NCI-H187 treated with DMSO at 0.1 percent for 48 hours (cell line): ENCODE data around the gene PRCP.
A peak's percentile ranks its signal among the peaks of the same experiment; 100 is the strongest.

ENCODE experiments used
- DNase-seq: peaks from one replicate; lab custom pipeline; 2025; lab: John Stamatoyannopoulos, UW

PRCP gene

DNA sequence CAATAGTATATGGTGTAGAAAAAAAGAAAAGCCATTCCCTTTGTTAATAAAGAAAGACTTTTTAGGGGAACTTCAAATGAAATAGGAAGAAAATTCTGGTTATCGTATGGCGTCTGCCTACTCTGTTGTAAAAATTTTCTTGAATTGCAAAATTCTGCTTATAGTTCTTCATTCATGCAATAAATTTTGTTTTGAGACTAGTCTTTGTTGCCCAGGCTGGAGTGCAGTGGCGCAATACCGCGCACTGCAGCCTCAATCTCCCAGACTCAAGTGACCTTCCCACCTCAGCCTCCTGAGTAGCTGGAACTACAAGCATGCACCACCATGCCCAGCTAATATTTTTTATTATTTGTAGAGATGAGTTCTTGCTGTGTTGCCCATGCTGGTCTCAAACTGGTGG, 7.1 kb upstream of the PRCP start:
- DNase-seq, result no peak

DNA sequence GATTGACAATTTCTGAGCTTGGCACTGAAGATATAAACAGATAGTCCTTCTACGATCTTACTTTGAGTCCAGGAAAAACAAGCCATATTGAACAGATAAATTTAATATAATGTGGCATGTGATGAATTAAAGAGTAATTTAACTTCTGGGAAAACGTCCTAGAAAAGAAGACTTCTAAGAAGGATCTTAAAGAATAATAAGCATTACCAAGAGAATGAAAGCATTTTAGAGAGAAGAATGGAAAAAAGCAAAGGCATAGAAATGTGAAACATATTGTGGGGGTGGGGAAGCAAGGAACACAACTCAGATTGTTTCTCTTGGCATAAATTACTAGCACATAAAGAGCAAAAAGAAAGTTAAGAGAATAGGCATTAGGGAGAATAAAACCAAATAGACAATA, 6.7 kb upstream of the PRCP start:
- no peak for DNase-seq

- DNase-seq, result no peak
These were observed 6.0 kb upstream of the PRCP start for GRCh38 chr11:82906236-82906635.

DNA sequence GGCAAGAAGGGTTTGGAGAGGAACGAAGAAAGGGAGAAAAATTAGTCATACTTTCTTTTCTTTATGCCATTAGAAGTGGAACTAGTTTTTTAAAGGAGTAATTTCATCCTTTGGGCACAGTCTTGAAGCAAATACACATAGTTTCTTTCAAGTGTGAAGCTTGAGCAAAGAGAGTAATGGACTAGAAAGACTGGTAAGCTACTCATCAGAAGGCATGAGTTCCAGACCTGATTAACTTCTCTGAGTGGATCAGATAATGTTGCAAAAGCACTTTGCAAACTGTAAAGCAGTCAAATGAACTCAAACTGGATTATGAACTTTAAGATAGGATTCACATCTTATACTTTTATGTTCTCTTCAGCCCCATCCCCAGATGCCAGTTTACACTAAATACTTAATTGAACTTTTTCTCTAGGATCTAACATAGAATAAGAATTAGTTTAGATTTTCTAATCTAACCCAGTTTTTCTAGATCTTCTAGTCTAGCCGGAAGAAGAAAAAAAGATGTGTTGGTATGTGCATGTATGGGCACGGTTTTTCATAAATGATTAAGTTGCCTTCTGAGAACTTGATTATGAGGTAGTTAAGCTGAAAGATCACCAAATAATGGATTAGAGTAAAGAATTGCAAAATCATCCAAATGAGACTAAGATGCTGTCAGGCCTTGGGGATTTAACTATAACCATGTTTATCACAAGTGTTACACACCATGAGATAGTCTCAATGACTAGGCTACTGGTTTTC, 3.8 kb upstream of the PRCP start:
- no peak for DNase-seq

GRCh38 chr11:82902880-82903279, 2.6 kb upstream of the PRCP start:
- no peak for DNase-seq

- DNase-seq, result no peak
These were observed 1.8 kb upstream of the PRCP start for GRCh38 chr11:82901922-82902485.

- peak; percentile 92 for DNase-seq
These were observed 1.1 kb upstream of the PRCP start, which contains the start of gene DDIAS for GRCh38 chr11:82901165-82901921. DDIAS (plus strand) TSS chr11:82901736; CDS start chr11:82914739, 13,003 bp downstream.

DNA sequence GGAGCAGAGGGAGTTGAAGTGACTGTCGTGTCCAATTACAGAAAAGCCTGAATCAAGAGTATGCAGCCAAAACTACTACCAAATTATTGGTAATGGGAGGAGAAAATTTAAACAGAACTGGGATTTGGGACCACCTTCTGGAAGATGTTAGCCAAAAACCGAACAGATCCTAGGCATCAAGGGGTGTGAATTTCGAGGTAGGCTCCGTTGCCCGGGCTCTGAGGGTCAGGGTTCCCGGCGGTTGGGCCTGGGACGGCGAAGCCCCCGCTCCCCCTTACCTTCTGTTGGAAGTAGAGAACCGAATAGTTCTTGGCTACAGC, 313 bp downstream of the PRCP start:
- no peak for DNase-seq

DNA sequence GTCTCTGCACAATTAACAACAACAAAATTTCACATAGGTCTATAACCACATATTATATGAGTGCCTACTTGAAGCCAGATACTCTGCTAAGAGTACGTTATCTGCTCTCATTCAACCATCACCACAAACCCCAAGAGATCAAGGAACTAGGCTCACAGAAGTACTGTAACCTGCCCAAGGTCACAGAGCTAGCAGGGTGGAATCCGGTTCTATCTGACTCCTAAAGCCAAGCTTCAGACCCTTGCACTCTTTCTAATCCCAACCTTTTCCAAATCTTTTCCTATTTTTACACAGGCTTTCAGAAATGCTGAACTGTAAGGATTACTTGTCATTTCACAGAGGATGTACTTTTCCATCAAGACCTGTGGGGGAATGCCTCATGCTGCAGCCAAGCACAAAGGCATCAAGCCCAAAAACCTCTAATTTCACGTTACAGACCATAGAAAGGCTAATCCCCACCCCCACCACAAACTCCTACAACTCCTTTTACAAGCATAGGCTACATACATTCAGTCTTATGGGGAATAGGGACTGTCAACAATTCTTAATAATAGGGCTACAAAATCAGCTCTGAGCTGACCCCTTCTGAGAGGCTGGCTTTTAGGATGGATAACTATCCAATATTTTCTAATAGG, 927 bp downstream of the PRCP start:
- DNase-seq, result peak; percentile 39

DNA sequence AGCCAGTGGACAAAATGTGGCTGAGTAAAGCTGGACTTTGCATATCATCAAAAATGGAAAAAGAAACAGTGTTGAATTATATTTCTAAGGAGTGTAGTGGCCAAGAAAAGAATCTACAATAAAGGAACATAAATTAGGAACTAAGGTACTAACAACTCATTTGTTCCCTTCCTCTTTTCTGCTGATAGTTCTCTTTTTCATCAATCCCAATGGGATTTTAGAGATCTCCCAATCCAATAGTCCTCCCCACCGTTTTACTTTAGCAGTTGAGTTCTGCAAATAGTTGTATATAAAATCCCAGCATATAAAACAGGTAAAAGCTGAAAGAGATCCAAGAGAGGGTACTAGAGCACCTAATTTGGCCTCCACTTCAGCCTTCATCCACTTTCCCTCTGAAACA, 2.0 kb downstream of the PRCP start:
- DNase-seq, result no peak

DNA sequence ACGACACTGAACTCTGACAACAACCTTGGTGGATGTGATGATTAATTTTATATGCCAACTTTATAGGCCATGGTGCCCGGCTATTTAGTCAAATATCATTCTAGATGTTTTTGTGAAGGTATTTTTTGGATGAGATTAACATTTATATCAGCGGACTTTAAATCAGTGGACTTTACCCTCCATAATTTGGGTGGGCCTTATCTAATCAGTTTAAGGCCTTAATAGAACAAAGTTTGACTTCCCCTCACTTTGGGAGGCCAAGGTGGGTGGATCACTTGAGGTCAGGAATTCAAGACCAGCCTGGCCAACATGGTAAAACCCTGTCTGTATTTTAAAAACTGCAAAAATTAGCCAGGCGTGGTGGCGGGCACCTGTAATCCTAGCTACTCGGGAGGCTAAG, 4.0 kb downstream of the PRCP start:
- DNase-seq, result no peak

GRCh38 chr11:82895437-82896091, 4.7 kb downstream of the PRCP start:
- no peak for DNase-seq

DNA sequence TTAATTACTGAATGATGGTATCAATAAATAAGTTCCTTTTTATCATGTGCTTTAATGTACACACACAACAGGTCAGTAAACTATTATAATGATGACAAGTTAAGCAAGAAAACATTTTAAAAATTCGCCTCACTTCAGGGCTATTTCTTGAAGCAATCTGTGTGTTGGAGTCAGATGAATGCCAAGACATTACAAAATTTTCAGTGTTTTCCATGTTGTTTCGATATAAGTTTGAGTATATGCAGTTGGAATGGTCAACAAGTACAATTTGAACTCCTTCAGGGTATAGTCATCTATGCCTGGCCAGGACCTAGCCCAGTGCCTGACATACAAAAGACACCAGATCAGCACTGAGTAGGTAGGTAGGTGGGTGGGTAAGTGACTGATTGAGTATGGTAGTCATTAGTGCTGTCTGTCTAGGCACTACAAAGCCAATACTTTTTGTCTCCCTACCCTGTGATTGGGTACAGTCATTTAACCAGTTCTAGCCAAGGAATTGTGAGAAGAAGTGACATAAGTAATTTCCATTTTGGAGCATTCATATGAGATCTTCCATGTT, 7.5 kb downstream of the PRCP start:
- DNase-seq, result no peak

- DNase-seq, result no peak
These were observed 9.3 kb downstream of the PRCP start for GRCh38 chr11:82890936-82891335.

DNA sequence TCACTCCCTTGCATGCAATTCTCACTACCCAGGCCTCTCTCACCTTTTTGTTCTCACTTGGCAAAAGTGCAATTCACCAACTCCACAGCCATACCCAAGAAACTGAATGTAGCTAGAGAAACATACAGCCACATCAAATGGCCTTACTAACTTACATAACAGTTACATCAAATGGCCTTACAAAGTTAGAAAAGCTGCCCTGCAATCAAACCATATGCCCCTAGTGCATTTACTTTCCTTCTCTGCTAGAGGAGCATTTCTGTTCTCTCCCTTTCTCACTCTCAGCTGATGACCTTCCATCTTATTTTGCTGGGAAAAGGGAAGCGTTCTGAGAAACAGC, 10.3 kb downstream of the PRCP start:
- no peak for DNase-seq

DNA sequence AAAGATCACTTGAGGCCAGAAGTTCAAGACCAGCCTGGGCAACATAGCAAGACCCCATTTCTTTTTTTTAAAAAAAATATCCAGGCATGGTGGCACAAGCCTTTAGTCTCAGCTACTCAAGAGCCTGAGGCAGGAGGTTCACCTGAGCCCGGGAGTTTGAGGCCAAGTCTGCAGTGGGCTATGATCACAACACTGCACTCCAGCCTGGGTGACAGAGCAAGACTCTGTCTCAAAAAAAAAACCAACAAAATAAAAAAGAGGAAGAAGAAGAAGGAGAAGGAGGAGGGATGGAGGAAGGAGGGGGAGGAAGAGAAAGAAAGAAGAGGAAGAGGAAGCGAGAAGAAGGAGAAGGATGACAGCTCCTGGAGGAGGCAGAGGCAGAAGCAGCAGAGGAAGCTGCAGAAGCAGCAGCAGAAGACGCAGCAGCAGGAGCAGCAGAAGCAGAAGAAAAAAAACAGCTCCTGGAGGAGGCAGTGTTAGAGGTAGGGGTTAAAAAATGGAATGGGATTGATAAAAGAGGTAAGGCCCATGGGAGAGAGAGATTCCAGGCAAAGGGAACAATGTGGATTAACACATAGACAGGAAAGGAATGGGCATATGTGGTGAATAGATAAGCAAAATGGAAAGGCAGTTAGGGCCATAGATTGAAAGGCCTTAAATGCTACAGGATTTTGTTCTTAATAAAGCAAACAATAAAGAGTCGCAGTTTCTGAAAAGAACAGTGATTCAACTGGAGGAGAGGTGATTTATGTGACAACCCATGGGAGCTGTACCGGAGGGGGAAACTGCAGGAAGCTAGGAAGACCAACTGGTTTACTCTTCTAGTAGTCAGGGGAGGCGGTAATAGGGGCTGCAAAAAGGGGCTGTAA, 10.9 kb downstream of the PRCP start:
- no peak for DNase-seq

DNA sequence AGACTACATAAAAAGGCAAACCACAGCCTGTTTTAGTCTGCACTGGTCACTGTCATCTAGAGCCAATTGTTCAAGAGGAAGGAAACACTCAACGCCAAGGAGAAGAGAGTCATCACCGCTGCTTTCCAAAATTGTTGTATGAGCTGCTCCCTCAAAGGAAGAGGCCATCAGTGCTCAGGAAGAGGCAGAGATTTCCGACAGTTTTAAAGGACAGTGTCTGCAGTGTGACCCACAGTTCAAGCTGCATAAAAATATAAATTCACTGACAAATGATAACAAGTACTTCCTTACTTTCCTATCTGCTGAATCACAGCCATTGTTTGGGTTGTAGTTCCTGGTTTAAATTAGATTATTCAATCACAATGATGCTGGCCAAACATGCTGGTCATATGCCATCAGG, 16.4 kb downstream of the PRCP start:
- DNase-seq, result no peak

- DNase-seq, result no peak
These were observed 25.3 kb downstream of the PRCP start for GRCh38 chr11:82874646-82875523.

DNA sequence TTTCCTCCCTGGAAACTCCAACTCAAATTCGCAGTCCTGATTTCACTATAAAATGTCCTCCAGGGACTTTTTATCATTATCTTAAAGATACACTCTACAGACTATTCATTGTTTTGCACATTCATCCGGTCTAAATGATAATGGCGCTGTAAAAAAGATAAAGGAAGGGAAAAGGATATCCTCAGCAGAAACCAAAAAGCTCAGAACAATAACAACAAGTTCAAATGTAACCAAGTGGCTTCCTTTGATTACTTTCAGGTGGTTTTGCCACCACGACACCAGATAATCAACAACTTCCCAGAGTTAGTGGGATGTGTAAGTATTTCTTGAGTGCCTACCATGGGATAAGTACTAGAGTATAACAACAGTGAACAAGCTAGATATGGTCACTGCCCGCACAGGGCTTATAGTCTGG, 26.3 kb downstream of the PRCP start:
- no peak for DNase-seq
